ENCODE results near the gene FANCD2. TPM values are rescaled to one million over a fixed set of nuclear protein-coding genes. Genes with fewer than 3 reads are reported as not detected.
"Not testable (repeated sequence)": the region's sequence is repeated elsewhere in the genome, so short reads cannot be mapped to it uniquely, and the experiment has no call there.

Gene FANCD2
- total RNA-seq, 3 donors from 2014 or later = 3.8 to 12.9 (median 5.4) TPM

DNA sequence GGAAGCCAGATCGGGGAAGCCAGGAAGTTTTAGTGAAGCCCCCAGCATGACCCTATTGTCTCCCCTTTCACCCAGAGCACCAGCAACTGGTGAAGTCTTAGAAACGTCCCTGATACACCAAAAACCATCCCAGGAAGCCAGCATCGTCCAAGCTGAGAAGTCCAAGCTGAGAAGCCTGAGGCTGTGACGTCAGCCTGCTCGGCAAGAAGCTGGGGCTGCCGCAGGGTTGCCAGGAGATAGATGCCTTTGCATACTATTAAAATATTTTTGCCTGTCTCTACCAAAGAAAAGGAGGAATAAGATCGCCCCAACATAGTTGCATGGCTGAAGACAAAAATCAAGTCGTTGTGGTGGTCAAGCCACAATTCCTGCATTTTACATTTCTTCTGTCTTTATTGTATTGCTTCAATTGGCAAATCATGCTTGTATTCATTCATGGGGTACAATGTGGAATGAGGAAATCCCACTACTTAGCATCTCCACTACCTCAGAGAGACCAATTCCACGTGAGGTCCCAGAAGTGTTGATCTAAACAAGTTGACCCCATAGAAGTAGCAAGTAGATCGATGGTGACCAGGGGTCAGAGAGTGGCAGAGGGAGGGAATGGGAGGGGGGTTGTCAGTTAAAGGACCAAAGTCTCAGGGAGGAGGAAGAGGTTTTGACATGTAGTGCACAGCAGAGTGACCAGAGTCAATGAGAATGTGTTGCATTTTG, 20.0 kb upstream of the FANCD2 start:
- ATAC-seq = no peak
- no peaks in the 10 kb centered on the region for H3K36me3 ChIP-seq (ENCODE audit: low read depth)
- H3K4me1 ChIP-seq (ENCODE audit: low read depth) = peaks cover 17% of the 10 kb centered on the region
- no peaks in the 10 kb centered on the region for H3K9me3 ChIP-seq
- no peak overlapping the region for H3K4me3 ChIP-seq
- no peak for DNase-seq
- no peak for TF ChIP-seq CTCF (IDR thresholded peaks at IDR 0.05)
- intact Hi-C loops (cut with DNase I, micrococcal nuclease) = no loop called here

- H3K9me3 ChIP-seq = no peaks in the 10 kb centered on the region
- H3K4me1 ChIP-seq (ENCODE audit: low read depth) = peaks cover 20% of the 10 kb centered on the region
- DNase-seq (no peak), ATAC-seq (no peak)
- intact Hi-C loops (cut with DNase I, micrococcal nuclease) = no loop called here
- no peaks in the 10 kb centered on the region for H3K36me3 ChIP-seq (ENCODE audit: low read depth)
- no peak for TF ChIP-seq CTCF (IDR thresholded peaks at IDR 0.05)
- H3K4me3 ChIP-seq = no peak overlapping the region
Measured at GRCh38 chr3:10006762-10007090, 19.5 kb upstream of the FANCD2 start.

DNA sequence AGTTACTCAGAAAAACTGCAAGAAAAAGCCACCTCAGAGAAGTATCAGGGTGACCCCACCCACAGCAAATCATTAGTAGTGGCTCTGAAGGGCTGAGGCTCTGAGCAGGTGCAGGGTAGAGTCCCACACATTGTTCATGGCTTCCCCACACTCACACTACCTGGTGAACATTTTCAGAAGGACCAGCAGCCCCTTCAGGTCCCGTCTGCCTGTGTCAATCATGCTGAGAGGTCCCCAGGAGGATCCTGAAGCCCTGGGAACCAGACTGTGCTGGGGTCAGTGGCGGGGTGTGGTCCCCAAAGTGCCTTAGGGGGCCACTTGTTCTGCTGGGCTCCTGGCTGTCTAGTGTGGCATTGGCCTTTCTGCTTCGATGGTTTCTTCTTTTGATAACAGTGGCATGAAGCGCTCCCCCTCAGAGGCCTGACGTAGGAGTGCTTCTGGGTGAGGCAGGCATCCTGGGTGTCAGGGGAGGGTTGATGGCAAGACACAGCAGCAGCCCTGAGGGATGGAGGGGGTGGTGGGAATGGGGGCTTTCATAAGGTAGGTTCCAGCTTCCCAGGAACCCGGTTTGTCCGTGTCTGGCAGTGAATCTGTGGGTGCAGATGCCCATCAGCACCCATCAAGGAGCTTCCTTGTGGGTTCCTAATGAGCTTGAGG, 19.0 kb upstream of the FANCD2 start:
- no peak for TF ChIP-seq CTCF (IDR thresholded peaks at IDR 0.05)
- ATAC-seq (no peak), DNase-seq (no peak)
- H3K36me3 ChIP-seq (ENCODE audit: low read depth) = no peaks in the 10 kb centered on the region
- no peak overlapping the region for H3K4me3 ChIP-seq
- peaks cover 20% of the 10 kb centered on the region for H3K4me1 ChIP-seq (ENCODE audit: low read depth)
- intact Hi-C loops (cut with DNase I, micrococcal nuclease) = no loop called here
- no peaks in the 10 kb centered on the region for H3K9me3 ChIP-seq

- H3K9me3 ChIP-seq; intact Hi-C loops (cut with DNase I, micrococcal nuclease); ATAC-seq; H3K4me3 ChIP-seq; DNase-seq; H3K36me3 ChIP-seq (ENCODE audit: low read depth): not testable (repeated sequence)
- H3K4me1 ChIP-seq (ENCODE audit: low read depth) = peaks cover 20% of the 10 kb centered on the region
Measured at GRCh38 chr3:10008216-10008587, 18.0 kb upstream of the FANCD2 start.

DNA sequence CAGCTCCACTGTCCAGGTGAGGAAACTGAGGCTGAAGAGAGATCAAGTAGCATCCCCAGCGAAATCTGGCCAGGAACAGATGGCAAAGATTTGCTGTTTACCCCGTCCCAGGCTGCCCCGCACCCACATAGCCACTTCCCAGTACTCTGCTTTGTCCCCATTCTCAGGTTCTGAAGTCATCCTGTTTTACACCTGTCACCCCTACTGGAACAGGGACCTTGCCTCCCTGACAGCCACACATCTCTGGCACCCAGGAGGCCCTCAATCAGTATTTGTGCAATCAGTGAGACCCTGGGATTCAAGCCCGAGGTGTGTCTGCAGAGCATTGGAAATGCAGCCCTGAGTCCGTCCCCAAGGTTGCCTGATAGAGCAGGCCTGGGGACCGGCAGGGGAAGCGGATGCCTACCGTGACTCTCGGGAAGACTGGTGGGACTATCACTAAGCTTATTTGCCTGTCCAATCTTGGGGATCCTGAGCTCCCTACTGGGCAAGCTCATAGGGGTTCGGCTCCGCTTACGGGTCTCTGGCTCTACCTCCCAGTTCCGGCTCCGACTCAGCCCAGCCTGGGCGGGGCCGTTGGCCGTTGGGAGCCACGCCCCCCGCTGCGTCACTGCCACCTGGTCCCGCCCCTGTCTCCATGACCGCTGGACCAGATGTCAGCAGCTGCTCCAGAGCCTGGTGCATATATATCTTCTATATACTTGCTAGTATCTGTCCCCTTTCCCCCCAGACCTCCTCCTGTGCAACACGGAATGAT, 17.5 kb upstream of the FANCD2 start:
- no peaks in the 10 kb centered on the region for H3K36me3 ChIP-seq (ENCODE audit: low read depth)
- H3K4me1 ChIP-seq (ENCODE audit: low read depth) = peaks cover 20% of the 10 kb centered on the region
- TF ChIP-seq CTCF (IDR thresholded peaks at IDR 0.05) = no peak
- DNase-seq (peak; percentile 92 to 97 (median 96)), ATAC-seq (peak; percentile 84)
- intact Hi-C loops (cut with DNase I, micrococcal nuclease) = no loop called here
- no peaks in the 10 kb centered on the region for H3K9me3 ChIP-seq
- H3K4me3 ChIP-seq = peak overlapping the region; percentile 21

DNA sequence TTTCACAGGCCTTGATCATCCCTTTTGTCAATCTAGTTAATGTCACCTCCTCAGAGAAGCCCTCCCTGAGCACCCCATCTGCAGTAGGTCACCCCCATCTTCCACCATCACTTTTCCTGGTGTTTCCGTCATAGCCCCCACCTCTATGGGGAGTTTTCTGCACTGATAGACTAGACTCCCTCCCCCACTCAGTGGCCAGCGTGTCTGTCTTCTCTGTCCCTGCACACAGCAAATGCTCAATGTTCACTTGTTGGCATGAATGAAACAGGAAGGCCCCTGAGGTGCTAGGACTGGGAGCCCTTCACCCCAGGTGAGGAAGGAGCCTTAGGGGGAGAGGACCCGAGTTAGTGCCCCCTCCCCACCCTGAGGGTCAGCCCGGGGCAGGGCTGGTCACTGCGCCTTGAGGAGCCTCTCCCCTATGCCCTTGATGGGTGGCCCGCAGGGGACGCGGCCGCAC, 15.8 kb upstream of the FANCD2 start:
- H3K9me3 ChIP-seq = no peaks in the 10 kb centered on the region
- intact Hi-C loops (cut with DNase I, micrococcal nuclease) = no loop called here
- ATAC-seq = no peak
- peaks cover 20% of the 10 kb centered on the region for H3K4me1 ChIP-seq (ENCODE audit: low read depth)
- no peaks in the 10 kb centered on the region for H3K36me3 ChIP-seq (ENCODE audit: low read depth)
- TF ChIP-seq CTCF (IDR thresholded peaks at IDR 0.05) = no peak
- DNase-seq = peak in 1 of 3 donors; percentile 31
- H3K4me3 ChIP-seq = peak overlapping the region; percentile 22

All from mucosa of descending colon (tissue), 3 donors.